BLaER1 (cell line): ENCODE results near the gene MMP27.

Experiments used
- H3K27ac ChIP-seq: shearing (Covaris generic); formaldehyde crosslinking; 2 replicates; pipeline ENCODE4 v1.8.1; 2022
- H3K27me3 ChIP-seq: shearing (Covaris generic); formaldehyde crosslinking; 2 replicates; pipeline ENCODE4 v1.8.1; 2022
- H3K36me3 ChIP-seq: shearing (Covaris generic); formaldehyde crosslinking; 2 replicates; pipeline ENCODE4 v1.8.1; 2022
- H3K4me1 ChIP-seq: shearing (Covaris generic); formaldehyde crosslinking; 2 replicates; pipeline ENCODE4 v1.8.1; 2022
- H3K4me2 ChIP-seq: shearing (Covaris generic); formaldehyde crosslinking; 2 replicates; pipeline ENCODE4 v1.8.1; 2022
- H3K4me3 ChIP-seq: shearing (Covaris generic); formaldehyde crosslinking; 2 replicates; pipeline ENCODE4 v1.8.1; 2022
- H3K9ac ChIP-seq: shearing (Covaris generic); formaldehyde crosslinking; 2 replicates; pipeline ENCODE4 v1.8.1; 2022
- H3K9me3 ChIP-seq: shearing (Covaris generic); formaldehyde crosslinking; 2 replicates; pipeline ENCODE4 v1.8.1; 2022
- H4K20me1 ChIP-seq: shearing (Covaris generic); formaldehyde crosslinking; 2 replicates; pipeline ENCODE4 v1.8.1; 2022
- Cebpa-rat ChIP-seq: shearing (Covaris generic); IDR thresholded peaks from 2 replicates; pipeline ENCODE4 v1.8.1; 2022

The MMP27 gene

GRCh38 chr11:102703826-102704493 is 1.6 kb downstream of the MMP27 start:
- Histone ChIP-seq H3K4me1 (0 out of 2 replicates have a peak, but pooled peaks cover 4% of the 10 kb centered on the region), H3K4me2 (no peak overlapping the region)
- TF ChIP-seq Cebpa-rat: no peak

DNA sequence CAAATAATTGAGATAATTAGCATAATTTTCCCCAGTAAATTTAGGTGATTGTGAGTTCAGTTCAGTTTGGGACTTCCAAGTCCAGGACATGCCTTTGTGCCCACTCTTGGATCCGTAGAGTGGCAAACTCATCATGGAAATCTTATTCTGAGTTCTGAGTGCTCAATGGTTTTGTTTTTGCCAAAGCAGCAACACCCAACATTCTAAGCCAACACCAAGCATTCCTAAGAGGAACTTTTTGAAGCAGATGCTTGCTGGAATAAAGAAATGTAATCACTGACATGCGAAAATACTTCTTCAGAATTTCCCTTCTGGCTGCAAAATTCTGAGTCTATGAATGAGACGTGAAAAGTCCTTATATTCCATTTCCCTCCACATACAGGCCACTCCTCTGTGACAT is 10.4 kb downstream of the MMP27 start:
- no peaks in the 10 kb centered on the region for H3K27me3 ChIP-seq

More at GRCh38 chr11:102703826-102704493, 1.6 kb downstream of the MMP27 start:
- H3K36me3 ChIP-seq: no peaks in the 10 kb centered on the region
- H3K9ac ChIP-seq: no peak overlapping the region
- H3K4me3 ChIP-seq: no peak overlapping the region
- no peaks in the 10 kb centered on the region for H3K27me3 ChIP-seq
- H3K27ac ChIP-seq: no peak overlapping the region
- no peaks in the 10 kb centered on the region for H4K20me1 ChIP-seq
- no peaks in the 10 kb centered on the region for H3K9me3 ChIP-seq

GRCh38 chr11:102685754-102686153 is 19.8 kb downstream of the MMP27 start:
- no peaks in the 10 kb centered on the region for H3K27me3 ChIP-seq
- H3K4me1 ChIP-seq: peaks cover 26% of the 10 kb centered on the region
- H4K20me1 ChIP-seq: no peaks in the 10 kb centered on the region
- H3K9ac ChIP-seq: no peak overlapping the region
- no peak for TF ChIP-seq Cebpa-rat
- no peaks in the 10 kb centered on the region for H3K36me3 ChIP-seq
- H3K27ac ChIP-seq: no peak overlapping the region
- peaks cover 11% of the 10 kb centered on the region for H3K9me3 ChIP-seq
- H3K4me2 ChIP-seq: no peak overlapping the region
- no peak overlapping the region for H3K4me3 ChIP-seq

More for the DNA sequence above, 10.4 kb downstream of the MMP27 start:
- Histone ChIP-seq H3K36me3 (no peaks in the 10 kb centered on the region), H3K27ac (no peak overlapping the region), H3K9ac (no peak overlapping the region), H3K9me3 (no peaks in the 10 kb centered on the region), H4K20me1 (no peaks in the 10 kb centered on the region), H3K4me1 (no peaks in the 10 kb centered on the region), H3K4me2 (no peak overlapping the region), H3K4me3 (no peak overlapping the region)
- TF ChIP-seq Cebpa-rat: no peak

DNA sequence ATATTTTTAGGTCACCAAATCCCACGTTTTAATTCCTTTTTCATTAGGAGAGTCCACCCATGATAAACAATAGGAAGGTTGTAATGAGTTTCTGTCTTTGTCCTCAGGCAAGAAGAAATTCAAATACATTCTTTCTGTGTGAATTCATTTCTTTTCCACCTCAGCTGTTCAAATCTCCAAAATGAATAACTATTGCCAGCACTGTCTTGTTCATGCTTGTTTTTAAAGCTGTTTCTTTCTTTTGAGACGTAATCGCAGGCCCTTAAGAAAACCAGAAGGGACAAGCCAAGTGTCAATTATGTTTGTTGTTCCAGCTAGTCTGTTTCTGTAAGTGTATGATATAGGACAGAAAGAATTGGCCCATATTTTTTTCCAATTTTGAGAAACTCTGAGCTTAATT is 20.2 kb downstream of the MMP27 start:
- H3K4me1 ChIP-seq: peaks cover 26% of the 10 kb centered on the region
- no peak for TF ChIP-seq Cebpa-rat
- no peaks in the 10 kb centered on the region for H3K36me3 ChIP-seq

GRCh38 chr11:102683277-102683676 is 22.3 kb downstream of the MMP27 start:
- no peak overlapping the region for H3K27ac ChIP-seq
- no peaks in the 10 kb centered on the region for H3K36me3 ChIP-seq
- H3K4me1 ChIP-seq: peaks cover 38% of the 10 kb centered on the region
- peaks cover 11% of the 10 kb centered on the region for H3K9me3 ChIP-seq
- H3K9ac ChIP-seq: no peak overlapping the region
- H3K4me3 ChIP-seq: no peak overlapping the region
- H4K20me1 ChIP-seq: no peaks in the 10 kb centered on the region
- TF ChIP-seq Cebpa-rat: no peak
- no peaks in the 10 kb centered on the region for H3K27me3 ChIP-seq
- no peak overlapping the region for H3K4me2 ChIP-seq

More for the DNA sequence above, 20.2 kb downstream of the MMP27 start:
- Histone ChIP-seq H3K4me2 (no peak overlapping the region), H4K20me1 (no peaks in the 10 kb centered on the region), H3K27ac (no peak overlapping the region), H3K4me3 (no peak overlapping the region), H3K9me3 (peaks cover 11% of the 10 kb centered on the region), H3K27me3 (no peaks in the 10 kb centered on the region), H3K9ac (no peak overlapping the region)

- Histone ChIP-seq H3K4me3 (no peak overlapping the region), H3K4me1 (peaks cover 15% of the 10 kb centered on the region), H3K36me3 (no peaks in the 10 kb centered on the region), H3K9me3 (peaks cover 11% of the 10 kb centered on the region), H4K20me1 (no peaks in the 10 kb centered on the region), H3K27ac (no peak overlapping the region), H3K27me3 (no peaks in the 10 kb centered on the region), H3K9ac (no peak overlapping the region), H3K4me2 (no peak overlapping the region)
- no peak for TF ChIP-seq Cebpa-rat
These were observed 24.6 kb downstream of the MMP27 start for GRCh38 chr11:102680945-102681344.

DNA sequence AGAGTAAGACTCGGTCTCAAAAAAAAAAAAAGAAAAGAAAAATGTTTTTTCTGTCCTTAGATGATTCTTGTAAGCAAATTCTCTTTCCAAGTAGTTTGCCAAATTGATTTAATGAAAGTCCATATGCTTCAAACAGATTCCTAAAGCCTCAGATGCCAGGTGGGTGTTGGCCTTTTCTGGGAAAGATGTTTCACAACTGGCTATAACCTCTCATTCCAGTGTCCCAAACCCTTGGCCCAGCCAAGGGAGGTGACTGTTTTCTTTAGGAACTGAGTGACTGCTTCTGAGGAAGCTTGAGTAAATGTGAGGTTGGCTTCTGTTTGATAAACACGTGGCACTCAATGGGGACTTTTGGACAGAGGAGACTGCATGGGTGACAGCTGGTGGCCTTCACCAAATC is 27.5 kb downstream of the MMP27 start:
- H3K4me3 ChIP-seq: no peak overlapping the region
- peaks cover 12% of the 10 kb centered on the region for H3K4me1 ChIP-seq
- H3K4me2 ChIP-seq: no peak overlapping the region
- H4K20me1 ChIP-seq: no peaks in the 10 kb centered on the region
- H3K27me3 ChIP-seq: no peaks in the 10 kb centered on the region
- no peak overlapping the region for H3K27ac ChIP-seq
- H3K36me3 ChIP-seq: no peaks in the 10 kb centered on the region
- no peak overlapping the region for H3K9ac ChIP-seq
- TF ChIP-seq Cebpa-rat: no peak
- peaks cover under 1% of the 10 kb centered on the region; the same call in 1 of the 2 replicates for H3K9me3 ChIP-seq

GRCh38 chr11:102676084-102676483 is 29.5 kb downstream of the MMP27 start:
- H3K27me3 ChIP-seq: no peaks in the 10 kb centered on the region
- no peaks in the 10 kb centered on the region for H3K36me3 ChIP-seq
- H3K9ac ChIP-seq: no peak overlapping the region
- H3K4me1 ChIP-seq: peaks cover 12% of the 10 kb centered on the region
- H3K9me3 ChIP-seq: no peaks in the 10 kb centered on the region
- H3K4me3 ChIP-seq: no peak overlapping the region
- no peak overlapping the region for H3K27ac ChIP-seq
- H3K4me2 ChIP-seq: no peak overlapping the region
- no peaks in the 10 kb centered on the region for H4K20me1 ChIP-seq
- no peak for TF ChIP-seq Cebpa-rat

DNA sequence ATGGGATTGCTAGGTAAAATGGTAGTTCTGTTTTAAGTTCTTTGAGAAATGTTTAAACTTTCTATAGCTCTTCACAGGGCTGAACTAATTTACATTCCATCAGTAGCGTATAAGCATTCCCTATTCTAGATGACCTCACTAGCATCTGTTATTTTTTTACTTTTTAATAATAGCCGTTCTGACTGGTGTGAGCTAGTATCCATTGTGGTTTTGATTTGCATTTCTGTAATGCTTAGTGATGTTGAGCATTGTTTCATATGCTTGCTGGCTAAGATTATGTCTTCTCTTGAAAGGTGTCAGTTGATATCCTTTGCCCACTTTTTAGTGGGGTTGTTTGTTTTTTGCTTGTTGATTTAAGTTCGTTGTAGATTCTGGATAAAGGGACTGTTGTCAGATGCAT is 35.9 kb downstream of the MMP27 start:
- H3K9ac ChIP-seq: no peak overlapping the region
- H3K9me3 ChIP-seq: no peaks in the 10 kb centered on the region
- no peak for TF ChIP-seq Cebpa-rat
- H3K36me3 ChIP-seq: no peaks in the 10 kb centered on the region
- H3K4me2 ChIP-seq: no peak overlapping the region
- no peak overlapping the region for H3K4me3 ChIP-seq
- H4K20me1 ChIP-seq: no peaks in the 10 kb centered on the region
- no peaks in the 10 kb centered on the region for H3K4me1 ChIP-seq
- H3K27ac ChIP-seq: no peak overlapping the region
- no peaks in the 10 kb centered on the region for H3K27me3 ChIP-seq

DNA sequence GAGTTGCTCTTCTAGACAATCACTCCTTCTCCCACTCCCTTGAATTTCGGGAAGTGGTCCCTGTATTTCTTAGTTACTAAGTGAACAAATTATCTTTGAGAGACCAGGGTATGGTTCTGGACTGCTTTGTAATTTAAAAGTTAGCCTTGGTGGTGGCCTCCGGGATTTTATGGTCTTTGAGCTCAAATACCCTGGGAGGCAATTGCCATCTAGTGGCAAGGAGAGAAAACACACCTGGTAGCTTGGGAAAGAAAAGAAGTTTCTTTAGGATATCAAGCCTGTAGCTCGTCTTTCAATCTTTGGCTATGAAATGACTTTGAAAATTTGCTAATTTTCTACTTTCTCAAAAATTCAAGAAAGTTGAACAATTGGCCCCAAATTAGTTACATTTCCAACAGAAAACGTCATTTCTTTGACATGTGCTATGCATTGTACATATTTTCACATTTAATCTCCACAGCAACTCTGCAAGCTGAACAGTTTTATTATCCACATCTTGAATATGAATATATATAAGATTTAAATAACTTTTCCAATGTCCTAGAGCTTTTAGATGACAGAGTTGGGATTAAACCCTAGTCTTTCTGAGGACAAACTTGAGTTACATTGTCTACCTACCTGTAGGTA is 39.1 kb downstream of the MMP27 start:
- H3K9me3 ChIP-seq: no peaks in the 10 kb centered on the region
- H3K9ac ChIP-seq: no peak overlapping the region
- no peak overlapping the region for H3K4me3 ChIP-seq
- H3K4me2 ChIP-seq: no peak overlapping the region
- H3K36me3 ChIP-seq: no peaks in the 10 kb centered on the region
- H4K20me1 ChIP-seq: no peaks in the 10 kb centered on the region
- no peak for TF ChIP-seq Cebpa-rat
- no peaks in the 10 kb centered on the region for H3K4me1 ChIP-seq
- H3K27me3 ChIP-seq: no peaks in the 10 kb centered on the region
- no peak overlapping the region for H3K27ac ChIP-seq
